Stimulated activated naive CD4-positive, alpha-beta T cell treated with Interleukin-2 at 50 U/mL for 16 hours (primary cell): ENCODE data around the gene OSBP2.

Experiments used
- DNase-seq: peaks from one replicate; lab custom pipeline; 2025; lab: John Stamatoyannopoulos, UW

Gene OSBP2

DNA sequence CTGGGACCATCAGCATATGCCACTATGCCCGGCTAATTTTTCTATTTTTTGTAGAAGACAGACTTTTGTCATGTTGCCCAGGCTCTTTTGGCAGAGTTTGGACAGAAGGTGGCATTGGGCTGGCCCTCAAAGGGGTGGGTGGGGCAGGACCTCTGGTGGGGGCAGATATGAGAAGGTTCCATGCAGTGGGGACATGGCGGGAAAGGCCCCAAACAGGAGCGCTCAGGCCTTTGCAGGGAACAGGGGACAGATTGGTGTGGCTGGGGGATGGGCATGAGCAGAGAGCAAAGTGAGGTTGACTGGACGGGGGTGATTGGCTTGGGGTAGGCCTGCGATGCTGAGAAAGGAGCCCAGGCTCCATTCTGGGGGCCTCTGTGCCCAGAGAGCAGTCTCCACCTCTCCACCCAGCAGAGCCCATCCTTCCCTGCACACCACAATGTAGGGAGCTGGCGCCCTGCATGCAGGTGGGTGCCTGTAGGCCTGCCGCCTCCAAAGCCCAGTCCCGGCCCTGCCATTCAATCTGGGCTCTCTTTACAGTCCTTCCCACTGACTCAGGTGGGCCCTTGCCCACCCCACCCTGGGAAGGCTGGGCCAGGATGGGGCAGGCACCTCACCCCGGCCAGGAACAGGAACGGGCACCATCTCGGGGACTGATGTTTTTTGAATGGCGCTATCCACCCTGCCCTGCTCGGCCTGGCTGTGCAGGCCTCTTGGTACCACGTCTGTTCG is 175.2 kb downstream of the OSBP2 start:
- DNase-seq = no peak

DNA sequence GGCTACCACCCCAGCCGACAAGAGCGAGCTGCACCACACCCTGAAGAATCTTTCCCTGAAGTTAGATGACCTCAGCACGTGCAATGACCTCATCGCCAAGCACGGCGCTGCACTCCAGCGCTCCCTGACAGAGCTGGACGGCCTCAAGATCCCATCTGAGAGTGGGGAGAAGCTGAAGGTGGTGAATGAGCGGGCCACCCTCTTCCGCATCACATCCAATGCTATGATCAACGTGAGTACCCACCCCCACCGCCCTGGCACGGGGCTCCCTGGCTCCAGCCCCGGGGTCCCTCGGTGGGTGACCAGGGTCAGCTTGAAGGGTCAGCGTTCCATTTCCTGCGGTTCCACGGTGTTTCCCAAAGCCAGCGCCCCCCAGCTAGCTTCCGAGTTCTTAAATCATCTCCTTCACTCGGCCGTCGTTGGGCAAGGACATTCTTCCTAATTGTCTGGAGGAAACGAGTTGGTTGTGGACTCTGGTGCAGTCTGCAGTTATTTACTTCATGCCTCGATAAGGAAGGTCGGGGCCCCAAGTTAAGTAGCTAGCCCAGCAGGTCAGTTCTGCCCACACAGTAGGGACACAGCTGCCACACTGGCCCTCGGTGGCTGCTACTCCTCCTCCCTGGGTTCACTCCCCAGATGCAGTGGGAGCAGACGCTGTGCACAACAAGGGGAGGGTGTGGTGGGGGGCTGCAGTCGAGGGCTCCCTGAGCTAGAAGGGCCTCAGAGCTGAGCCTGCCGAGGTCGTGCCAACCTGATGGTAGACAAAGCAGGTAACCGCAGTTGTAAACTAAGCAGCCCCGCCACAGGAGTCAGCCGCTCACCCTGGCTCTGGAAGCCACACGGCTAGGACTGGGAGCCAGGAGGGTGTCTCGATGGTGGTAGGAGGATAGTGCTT is 176.0 kb downstream of the OSBP2 start:
- DNase-seq = no peak

DNA sequence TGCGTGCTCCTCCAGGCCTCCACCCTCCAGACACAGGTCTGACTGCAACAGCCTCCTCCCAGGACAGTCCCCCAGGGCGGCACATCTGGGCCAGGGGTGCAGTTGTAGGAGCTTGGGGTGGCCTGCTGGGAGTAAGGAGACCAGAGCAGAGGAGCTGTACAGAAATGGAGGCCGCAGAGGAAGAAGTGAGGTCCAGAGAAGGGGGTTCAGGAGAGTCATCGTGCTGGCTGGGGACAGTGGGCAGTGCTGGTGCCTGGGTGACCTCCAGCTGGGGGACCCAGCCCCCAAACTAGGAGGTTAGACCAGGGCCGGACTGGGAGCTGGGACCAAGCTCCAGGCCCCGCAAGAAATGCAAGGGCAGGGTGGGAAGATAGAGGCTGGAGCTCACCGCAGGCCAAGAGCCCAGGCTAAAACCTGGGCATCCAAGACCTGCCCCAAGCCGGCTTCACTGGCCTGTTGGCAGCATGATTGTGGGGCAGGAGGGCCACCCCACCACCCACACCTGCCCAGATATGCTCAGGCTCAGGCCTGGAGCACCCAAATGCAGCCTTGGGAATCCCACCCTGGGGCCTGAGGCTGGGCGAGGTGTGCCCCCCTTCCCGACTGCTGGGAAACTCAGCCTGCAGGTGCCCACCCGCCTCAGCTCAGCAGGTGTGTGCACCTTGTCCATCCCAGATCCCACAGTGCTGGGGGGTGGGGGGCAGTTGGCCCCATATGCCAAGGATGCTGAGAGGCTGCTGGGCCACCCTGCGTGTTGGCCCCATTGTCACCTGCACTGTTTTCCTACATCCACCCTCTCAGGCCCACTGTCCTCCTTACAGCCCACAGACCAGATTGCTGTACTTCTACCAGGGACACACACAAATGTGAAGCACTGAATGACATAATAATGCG is 177.0 kb downstream of the OSBP2 start:
- DNase-seq = no peak

DNA sequence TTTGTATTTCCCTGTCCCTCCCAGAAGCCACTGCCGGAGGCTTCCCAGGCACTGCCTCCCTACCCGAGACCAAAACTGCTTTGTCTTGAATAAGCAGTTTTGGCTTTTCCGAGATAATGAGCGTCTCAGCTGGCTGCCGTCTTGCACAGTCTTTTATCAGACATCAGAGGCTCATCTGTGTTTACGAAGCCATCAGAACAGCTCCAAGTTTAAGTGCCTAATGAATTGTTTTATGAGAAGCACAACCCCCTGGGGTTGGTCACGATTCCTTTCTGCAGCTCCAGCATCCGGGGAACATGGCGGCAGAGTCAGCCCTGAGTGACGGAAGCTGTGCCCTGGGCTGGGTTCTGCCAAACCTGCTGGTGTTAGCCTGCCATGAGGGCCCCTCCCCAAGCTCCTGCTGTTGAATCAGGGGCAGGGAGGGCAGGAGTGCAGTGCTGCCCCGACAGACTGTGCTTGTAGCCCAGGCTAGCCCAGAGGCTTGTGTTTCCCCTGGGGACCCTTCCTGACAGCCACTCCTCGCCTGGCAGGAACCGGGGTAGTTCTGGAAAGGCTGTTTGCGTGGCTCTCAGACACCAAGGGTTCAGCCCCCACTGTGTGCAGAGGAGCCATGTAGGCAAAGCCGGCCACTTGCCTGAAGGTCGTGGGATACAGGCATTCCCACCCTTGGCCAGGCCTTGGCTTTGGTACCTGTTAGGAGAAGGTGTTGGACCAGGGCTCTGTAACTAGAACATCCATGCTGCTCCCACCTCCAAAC is 177.8 kb downstream of the OSBP2 start:
- DNase-seq = no peak

DNA sequence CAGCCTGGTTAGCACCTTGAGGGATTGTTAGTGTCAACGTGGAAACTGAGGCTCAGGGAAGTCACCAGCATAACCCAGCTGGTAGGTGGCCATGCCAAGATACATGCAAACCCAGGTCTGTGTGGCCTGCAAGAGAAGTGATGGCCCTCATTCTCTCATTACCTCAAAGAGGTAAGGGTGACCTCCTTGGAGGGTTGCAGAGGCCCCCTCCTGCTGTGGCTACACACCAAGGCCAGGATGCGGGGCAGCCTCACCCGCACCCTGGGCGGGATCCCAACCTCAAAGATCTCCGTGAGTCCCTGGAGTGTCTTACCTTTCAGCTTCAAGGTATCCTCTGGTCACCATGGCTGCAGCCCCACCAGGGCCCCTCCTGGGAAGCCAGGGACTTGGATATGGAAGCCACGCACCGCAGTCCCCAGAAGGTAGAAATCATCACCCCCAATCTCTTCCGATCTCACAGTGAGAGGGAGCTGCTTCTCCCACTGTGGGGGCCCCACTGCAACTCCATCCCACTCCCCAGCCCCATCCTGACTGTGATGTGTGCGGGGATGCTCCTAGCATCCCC is 178.5 kb downstream of the OSBP2 start:
- DNase-seq = no peak

DNA sequence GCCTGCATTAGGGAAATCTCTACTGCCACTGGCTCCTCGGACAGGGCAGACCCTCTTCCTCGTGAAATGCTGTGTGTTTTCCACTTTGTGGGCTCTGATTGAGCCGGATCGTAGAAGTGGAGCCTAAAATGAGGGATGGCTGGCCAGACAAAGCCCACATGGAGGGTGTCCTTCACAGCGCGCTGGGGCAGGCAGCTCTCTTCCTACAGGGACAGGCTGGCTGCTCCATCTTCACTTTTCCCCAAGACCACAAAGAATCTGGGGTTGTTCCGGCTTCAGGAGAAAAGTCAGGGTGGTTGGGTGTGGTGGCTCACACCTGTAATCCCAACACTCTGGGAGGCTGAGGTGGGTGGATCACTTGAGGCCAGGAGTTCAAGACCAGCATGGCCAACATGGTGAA is 179.0 kb downstream of the OSBP2 start:
- no peak for DNase-seq

DNA sequence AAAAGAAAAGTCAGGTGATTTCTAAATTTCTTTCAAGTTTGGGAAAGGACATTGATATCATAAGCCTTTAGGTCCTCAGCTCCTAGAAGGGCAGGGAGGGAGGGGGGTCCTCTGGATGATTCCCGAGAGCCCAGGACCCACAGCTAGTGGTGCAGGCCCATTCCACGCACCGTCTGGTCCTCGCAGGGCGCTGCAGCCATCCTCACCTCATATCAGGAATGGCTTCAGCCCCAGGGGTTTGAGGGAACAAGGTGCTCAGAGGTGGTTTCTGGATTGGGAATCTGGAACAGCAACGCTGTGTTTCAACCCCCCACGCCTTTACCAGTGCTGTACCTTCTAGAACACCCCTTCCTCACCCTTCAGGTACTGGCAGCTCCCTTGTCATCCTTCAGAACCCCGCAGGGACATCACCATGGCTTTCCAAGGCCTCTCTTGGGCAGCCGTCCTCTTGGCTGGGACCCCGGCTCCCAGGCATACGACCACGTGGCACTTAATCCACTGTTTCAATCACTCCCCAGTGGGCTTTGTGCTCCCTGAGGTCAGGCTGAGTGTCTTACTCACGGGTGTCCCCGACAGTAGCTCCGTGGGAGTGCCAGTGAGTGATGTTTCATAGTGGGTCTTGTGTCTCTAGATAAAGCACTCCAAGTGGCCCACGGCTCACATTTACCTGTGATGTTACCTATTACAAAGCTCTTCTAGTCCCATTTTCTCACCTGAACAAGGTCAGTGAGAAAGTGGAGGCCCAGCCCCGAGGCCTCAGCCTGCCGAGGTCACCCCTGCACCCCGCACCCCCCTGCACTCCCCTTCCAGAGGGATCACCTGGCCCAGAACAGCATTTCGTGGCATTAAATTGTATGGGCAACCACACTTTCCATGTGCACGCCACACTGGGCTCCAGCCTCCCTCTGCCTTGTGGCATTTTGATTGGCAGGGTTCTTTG is 180.0 kb downstream of the OSBP2 start:
- DNase-seq = no peak

DNA sequence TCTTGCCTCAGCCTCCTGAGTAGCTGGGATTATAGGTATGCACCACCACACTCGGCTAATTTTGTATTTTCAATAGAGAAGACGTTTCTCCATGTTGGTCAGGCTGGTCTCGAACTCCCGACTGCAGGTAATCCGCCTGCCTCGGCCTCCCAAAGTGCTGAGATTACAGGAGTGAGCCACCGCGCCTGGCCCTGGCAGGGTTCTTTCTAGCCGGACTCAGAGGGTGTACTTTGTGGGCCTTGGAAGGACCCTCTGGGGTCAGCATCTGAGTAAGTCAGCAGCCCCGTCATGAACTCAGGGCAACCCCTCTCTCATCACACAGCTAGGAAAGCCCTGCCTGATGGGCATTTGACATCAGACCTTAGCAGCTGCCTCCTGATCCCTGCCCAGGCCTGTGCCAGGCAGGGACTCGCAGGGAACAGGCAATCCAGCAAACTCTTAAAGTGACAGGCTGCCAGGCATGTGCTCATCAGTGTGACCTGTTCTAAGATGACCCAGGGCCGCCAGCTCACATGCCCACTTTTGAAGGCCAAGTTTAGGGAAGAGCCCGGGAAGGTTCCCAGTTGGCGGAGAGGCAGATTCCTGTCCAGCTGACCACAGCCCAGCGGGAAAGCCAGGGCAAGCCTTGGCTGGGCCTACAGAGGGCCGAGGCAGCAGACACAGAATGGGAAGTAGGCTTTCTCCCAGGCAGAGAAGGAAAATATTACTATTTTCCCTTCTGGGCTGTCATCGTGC is 181.0 kb downstream of the OSBP2 start:
- DNase-seq = no peak

DNA sequence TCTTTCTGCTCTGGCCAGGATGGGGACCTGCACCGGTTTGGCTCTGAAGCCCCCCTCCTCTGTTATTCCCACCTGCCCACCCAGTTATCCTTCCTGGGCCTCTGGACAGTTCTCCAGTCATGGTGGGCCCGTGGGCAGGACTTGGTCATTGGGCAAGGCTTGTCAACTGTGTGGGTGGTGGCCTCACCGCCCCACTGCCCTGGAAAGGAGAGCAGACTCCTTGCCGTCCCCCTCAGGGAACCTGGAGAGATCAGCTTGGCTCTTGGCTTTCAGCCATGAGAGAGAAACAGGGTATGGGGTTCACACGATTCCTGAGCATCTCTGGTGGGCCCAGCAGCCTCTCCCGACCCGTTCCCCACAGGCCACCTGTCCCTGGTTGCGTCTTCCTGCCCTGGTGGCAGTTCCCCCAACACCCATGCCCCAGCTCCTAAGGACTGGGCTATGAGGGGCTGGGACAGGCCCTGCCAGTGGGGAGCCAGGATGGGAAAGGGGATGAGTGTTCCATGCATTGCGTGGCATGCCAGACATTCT is 181.6 kb downstream of the OSBP2 start:
- no peak for DNase-seq

DNA sequence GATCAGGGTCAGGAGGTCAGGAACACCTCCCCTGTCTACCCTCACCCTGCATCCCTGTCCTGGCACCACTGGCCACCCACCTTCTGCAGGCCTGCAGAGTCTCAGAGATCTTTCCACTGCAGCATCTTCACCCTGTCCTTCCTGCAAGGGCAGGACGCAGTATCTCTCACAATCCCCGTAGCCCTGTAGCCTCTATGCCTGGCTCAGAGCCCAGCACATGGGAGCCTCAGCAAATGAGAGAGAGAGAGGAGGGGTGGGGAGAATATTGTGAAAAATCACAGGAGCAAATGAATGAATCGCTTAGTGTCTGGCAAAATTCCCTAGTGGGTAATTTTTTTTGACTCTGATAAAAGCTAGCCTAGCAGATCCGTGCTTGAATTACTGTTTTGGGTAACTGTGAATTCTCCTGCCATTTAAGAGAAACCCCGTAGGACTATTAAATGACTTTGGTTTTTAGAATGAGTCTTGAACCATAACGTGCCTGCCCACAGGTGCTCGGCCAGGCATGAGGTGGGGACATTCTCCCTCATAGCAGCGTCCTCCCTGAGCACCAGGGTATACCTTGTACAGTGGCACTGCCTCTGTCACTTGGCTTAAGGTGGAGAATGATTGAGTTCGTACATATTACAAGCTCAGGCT is 182.4 kb downstream of the OSBP2 start:
- DNase-seq = no peak

DNA sequence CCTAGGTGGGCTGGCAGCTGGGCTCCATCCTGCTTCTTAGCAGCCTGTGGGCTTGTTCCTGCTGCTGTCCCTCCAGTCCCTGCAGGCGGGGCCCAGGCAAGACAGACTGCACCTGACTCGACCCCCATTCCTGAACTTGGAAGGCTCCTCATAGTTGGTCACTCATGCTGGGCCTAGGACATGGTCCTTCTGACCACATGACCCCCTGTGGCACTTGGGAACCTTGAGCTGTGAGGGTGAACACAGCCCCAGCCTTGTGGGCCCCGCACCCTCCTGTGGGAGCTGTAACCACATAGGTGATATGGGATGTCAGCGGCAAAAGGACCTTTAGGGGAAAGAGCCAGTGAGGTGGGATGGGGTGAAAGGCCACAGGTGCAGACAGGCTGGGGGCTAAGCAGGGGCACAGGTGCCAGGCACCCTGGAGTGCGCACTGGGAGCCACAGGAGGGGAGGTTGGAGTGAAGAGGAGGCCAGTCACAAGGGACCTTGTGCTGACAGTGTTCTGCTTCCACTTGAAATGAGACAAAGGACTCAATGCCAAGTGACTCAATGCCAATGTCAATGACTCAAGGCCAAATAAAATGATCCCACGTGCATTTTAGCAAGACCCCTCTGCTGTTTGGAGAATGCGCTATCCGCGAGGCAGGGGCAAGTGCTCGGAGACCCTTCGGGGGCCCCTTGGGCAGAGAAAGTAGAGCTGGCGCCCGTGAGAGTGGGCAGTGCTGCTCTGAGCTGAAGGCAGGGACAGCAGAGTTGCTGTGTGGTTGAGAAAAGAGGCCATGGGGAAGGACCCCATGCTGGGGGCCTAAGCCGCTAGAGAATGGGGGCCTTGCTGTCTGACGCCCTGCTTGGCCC is 183.2 kb downstream of the OSBP2 start:
- no peak for DNase-seq

DNA sequence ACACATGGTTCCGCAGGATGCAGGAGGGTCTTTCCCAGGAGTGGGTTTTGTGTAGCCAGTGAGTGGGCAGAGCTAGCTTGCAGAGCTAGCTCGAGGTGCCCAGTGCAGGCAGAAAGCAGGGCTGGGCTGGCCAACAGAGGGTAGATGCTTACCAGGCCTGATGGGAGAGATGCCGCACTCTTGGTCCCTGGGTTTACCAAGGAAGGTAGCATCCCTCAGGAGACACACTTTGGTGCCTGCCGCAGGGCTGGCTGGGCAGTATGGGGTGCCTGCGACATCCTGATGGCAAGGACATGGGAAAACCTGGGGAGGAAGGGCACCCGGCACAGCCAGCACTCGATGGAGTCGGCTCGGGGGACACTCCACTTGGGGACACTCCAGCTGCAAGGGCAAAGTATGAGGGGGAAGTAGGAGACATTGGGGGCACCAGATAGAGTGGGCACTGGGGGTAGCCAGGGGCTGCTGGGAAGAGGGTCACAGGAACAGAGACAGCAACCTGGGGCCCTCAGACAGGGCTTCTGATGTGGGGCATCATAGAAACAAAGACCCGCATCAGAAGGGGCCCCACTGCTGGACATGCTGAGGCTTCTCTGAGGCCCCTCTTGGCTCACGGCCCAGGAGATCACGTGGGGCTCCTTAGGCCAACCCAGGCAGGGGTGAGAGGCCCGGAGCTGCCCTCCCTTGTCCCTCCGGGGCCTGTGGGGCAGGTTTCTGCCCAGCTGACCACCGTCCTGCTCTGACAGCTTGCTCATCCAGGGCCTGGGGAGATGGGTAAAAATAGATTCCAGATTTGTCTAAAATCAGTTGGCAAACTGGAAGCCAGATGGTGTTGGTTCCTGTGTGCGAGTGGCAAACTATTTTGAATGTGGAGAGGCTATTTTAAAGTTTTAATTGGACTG is 184.1 kb downstream of the OSBP2 start:
- DNase-seq = no peak

DNA sequence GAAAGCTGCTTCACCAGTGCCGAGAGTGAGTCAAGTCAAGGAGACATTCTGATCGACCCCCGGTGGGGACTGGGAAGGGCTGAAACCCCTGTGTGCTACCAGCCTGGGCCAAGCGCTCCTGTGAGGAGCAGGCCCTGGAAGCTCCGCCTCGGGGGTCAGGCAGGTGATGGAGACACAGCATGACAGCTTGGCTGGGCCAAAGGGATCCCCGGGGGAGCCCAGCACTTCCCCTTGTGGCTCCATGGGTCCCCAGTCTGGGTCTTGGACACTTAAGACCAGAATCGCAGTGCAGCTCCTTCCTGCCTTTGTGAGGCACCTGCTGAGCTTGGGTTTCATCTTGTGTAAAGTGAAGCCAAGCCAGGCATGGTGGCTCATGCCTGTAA is 184.7 kb downstream of the OSBP2 start:
- DNase-seq = no peak

DNA sequence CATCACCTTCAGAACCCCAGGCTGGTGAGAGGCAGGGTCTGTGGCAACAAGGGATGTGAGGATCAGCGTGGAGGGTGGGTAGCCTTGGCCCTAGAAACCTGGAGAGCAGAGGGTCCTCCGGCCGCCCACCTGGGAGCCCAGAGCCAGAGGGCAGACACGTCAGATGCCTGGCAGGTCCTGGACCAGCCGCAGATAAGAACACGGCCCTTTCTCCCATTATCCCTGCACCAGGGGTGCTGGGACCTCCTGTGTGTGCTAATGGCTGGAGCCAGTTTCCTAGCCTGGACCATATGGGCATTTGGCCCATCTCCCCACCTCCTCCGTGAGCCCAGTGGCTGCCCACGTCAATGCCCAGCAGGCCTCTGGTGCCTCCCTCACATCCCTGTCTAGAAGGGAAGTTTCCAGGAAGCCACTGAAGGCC is 185.5 kb downstream of the OSBP2 start:
- no peak for DNase-seq

DNA sequence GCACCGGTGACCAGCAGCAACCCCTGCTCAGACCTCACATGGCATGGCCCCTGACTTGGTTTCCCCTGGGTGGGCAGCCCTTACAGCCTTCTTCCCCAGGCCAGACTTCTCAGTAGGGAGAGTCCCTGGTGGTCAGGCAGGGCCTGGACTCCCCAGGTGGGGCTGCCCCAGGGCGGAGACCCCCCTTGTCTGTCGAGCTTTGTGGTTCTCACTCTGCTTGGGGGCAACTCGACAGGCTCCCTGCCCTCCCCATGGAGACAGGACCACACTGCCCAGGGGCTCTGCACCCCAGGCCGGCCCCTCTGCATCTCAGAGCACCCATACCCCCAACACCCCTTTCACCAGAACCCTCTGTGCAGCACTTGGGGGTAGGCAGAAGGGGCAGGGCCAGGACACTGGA is 186.2 kb downstream of the OSBP2 start:
- no peak for DNase-seq

DNA sequence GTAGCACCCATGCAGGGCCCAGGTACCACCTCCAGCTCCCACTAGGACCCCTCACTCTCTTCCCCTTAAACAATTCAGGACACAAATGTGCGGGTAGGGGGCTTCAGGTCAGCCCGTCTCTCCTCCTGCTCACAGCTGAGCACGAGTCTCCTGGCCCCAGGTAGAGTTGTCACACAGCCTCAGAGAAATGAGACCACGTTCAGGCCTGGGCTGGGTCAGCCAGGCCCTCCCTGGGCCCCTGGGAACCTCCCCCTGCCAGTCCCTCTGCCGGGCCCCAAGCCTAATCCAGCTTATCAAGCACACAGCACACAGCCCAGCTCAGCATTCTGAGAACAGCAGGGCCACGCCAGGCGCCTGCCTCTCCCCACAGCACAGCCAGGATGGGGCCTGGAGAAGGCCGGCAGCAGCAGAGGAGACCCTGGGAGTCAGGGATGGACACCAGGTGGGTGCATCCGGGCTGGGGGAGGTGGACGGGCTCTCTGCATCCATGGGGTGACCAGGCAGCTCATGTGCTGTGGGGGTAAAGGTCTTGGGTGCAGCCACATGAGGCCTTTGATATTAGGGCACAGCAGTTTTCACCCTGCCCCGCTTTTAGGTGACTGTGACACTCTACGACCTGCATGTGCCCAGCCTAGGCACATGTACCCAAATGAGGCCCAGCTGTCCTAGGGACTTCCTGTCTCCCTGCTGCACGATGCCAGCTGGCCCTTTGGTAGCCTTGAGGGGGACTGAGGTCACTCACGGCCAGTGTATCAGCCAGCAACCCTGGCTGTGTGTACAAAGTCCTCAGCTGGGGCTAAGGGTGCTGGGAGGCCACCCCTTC is 186.9 kb downstream of the OSBP2 start:
- DNase-seq = no peak
